Esophagus muscularis mucosa (tissue), 3 donors: Measurements from ENCODE around the gene CEP112.

Source experiments
- POLR2AphosphoS5 ChIP-seq, 2 donors: sonication (generic); formaldehyde crosslinking; IDR thresholded peaks; one replicate each; pipeline ENCODE4 v1.6.1; 2017; ENCODE audit warnings: antibody characterized with exemption in 2 of 2
- TF ChIP-seq, protein P1 (sequence below), 3 experiments: fragments of 200-600 bp in 2 of 3; fragments of 450-650 bp in 1 of 3; sonication (generic) in 2 of 3; IDR thresholded peaks; one replicate each; pipeline ENCODE4 v1.5.1; 2017 to 2019; ENCODE audit warnings: antibody characterized with exemption in 3 of 3, mild to moderate bottlenecking in 2 of 3, moderate library complexity in 1 of 3

DNA sequence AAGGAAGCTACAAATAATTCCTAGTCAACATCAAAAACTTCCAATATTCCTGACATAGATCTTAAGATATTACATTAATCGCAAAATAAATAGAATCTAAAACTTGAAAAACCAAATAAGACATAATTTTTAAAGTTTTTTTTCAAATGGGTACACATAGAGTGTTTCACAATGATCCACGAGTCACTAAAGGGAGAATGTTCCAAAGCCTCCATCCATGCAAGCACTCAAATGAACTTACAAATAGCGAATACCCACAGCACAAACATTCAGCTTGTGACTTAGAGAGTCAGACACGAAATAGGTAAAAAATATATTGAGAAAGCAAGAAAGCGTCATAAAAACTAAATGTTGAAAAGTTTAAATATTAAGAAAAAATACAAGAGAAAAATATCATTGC lies 65.7 kb downstream of the CEP112 start:
- TF ChIP-seq POLR2AphosphoS5 (IDR thresholded peaks at IDR 0.05): no peak
- TF ChIP-seq, protein P1, sequence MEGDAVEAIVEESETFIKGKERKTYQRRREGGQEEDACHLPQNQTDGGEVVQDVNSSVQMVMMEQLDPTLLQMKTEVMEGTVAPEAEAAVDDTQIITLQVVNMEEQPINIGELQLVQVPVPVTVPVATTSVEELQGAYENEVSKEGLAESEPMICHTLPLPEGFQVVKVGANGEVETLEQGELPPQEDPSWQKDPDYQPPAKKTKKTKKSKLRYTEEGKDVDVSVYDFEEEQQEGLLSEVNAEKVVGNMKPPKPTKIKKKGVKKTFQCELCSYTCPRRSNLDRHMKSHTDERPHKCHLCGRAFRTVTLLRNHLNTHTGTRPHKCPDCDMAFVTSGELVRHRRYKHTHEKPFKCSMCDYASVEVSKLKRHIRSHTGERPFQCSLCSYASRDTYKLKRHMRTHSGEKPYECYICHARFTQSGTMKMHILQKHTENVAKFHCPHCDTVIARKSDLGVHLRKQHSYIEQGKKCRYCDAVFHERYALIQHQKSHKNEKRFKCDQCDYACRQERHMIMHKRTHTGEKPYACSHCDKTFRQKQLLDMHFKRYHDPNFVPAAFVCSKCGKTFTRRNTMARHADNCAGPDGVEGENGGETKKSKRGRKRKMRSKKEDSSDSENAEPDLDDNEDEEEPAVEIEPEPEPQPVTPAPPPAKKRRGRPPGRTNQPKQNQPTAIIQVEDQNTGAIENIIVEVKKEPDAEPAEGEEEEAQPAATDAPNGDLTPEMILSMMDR (IDR thresholded peaks at IDR 0.05): no peak
